SK-N-SH (cell line): ENCODE measurements around the gene PRR16. TPM values are rescaled to one million over a fixed set of nuclear protein-coding genes. Genes with fewer than 3 reads are reported as not detected.

Experiments used
- CTCF ChIA-PET: fragments of 300-600, 350-600 bp; formaldehyde crosslinking; extraction: SDS; loops from one replicate; lab custom pipeline; 2021; lab: Yijun Ruan, JAX
- POLR2A ChIA-PET: fragments of 350-600 bp; sonication (Branson Sonifier 250); formaldehyde crosslinking; extraction: SDS; loops from one replicate; lab custom pipeline; 2020; ENCODE audit warnings: antibody characterized with exemption, inconsistent platforms; lab: Yijun Ruan, JAX
- DNase-seq: peaks from one replicate; pipeline ENCODE4 v3.0.0; 2012
- H2AFZ ChIP-seq: fragments of 200-600 bp; sonication (generic); 2 replicates; pipeline ENCODE4 v1.8.1; 2016; ENCODE audit warnings: antibody characterized with exemption, mild to moderate bottlenecking, low read depth
- H3F3A ChIP-seq: fragments of 200-600 bp; sonication (generic); replicated peaks from 2 replicates; pipeline ENCODE3; 2016; ENCODE audit warnings: antibody characterized with exemption, mild to moderate bottlenecking; ENCODE audit not compliant: insufficient read depth
- H3K27ac ChIP-seq, 2 experiments: fragments of 200-500 bp in 1 of 2; fragments of 200-600 bp in 1 of 2; sonication (Bioruptor generic) in 1 of 2; sonication (generic), shearing (Covaris generic) in 1 of 2; 2 replicates each; pipeline versions ENCODE4 v1.5.1 to v1.6.1; 2014 to 2016; ENCODE audit warnings: low read depth in 2 of 2, inconsistent platforms in 1 of 2, low read length in 1 of 2, mild to moderate bottlenecking in 1 of 2, mixed read lengths in 1 of 2
- H3K27me3 ChIP-seq: fragments of 200-600 bp; sonication (generic), shearing (Covaris generic); 2 replicates; pipeline ENCODE4 v1.6.1; 2016; ENCODE audit warnings: mixed run types; ENCODE audit not compliant: insufficient read depth
- H3K36me3 ChIP-seq, 2 experiments: fragments of 200-500 bp in 1 of 2; fragments of 200-600 bp in 1 of 2; sonication (Bioruptor generic) in 1 of 2; sonication (generic) in 1 of 2; replicated peaks in 1 of 2; 2 replicates each; pipeline versions ENCODE3 to v1.5.1; 2014 to 2016; ENCODE audit warnings: low read length in 1 of 2, mild to moderate bottlenecking in 1 of 2; ENCODE audit not compliant: insufficient read depth in 2 of 2, control insufficient read depth in 1 of 2
- H3K4me1 ChIP-seq, 2 experiments: fragments of 200-500 bp in 1 of 2; fragments of 200-600 bp in 1 of 2; sonication (Bioruptor generic) in 1 of 2; sonication (generic), shearing (Covaris generic) in 1 of 2; 2 replicates each; pipeline versions ENCODE4 v1.5.1 to v1.6.1; 2014 to 2016; ENCODE audit warnings: low read depth in 1 of 2, low read length in 1 of 2, mixed run types in 1 of 2; ENCODE audit not compliant: insufficient read depth in 2 of 2, control insufficient read depth in 1 of 2
- H3K4me2 ChIP-seq: fragments of 200-600 bp; sonication (generic), shearing (Covaris generic); 2 replicates; pipeline ENCODE4 v1.6.1; 2017; ENCODE audit warnings: mixed run types
- H3K4me3 ChIP-seq, 2 experiments: fragments of 200-500 bp in 1 of 2; fragments of 200-600 bp in 1 of 2; sonication (Bioruptor generic) in 1 of 2; sonication (generic), shearing (Covaris generic) in 1 of 2; 2 replicates each; pipeline versions ENCODE4 v1.5.1 to v1.8.1; 2014 to 2016; ENCODE audit warnings: low read depth in 2 of 2, inconsistent platforms in 1 of 2, low read length in 1 of 2, mild to moderate bottlenecking in 1 of 2, mixed read lengths in 1 of 2, moderate library complexity in 1 of 2
- H3K79me2 ChIP-seq: fragments of 200-600 bp; sonication (generic); 2 replicates; pipeline ENCODE4 v1.8.1; 2017; ENCODE audit warnings: mild to moderate bottlenecking; ENCODE audit not compliant: insufficient read depth
- H3K9ac ChIP-seq: fragments of 200-600 bp; sonication (generic); 2 replicates; pipeline ENCODE4 v1.6.1; 2017; ENCODE audit warnings: mixed run types
- H3K9me2 ChIP-seq: fragments of 200-600 bp; sonication (generic); 2 replicates; pipeline ENCODE4 v1.6.1; 2017; ENCODE audit warnings: mixed run types
- H3K9me3 ChIP-seq: fragments of 200-600 bp; sonication (generic); 2 replicates; pipeline ENCODE4 v1.6.1; 2017; ENCODE audit warnings: mixed run types, mild to moderate bottlenecking, moderate library complexity
- H4K20me1 ChIP-seq: fragments of 200-600 bp; sonication (generic); 2 replicates; pipeline ENCODE4 v1.6.1; 2017; ENCODE audit warnings: mild to moderate bottlenecking, mixed run types; ENCODE audit not compliant: insufficient read depth
- CHD2 ChIP-seq: fragments of 150-350 bp; IDR thresholded peaks from 2 replicates; pipeline ENCODE4 v1.6.1; 2018; ENCODE audit warnings: low read length; ENCODE audit not compliant: partially characterized antibody
- ELF1 ChIP-seq: IDR thresholded peaks from 2 replicates; pipeline ENCODE4 v1.4.0; 2012
- EP300 ChIP-seq, 2 experiments: IDR thresholded peaks; 2 replicates each; pipeline versions ENCODE4 v1.4.0 to v1.6.1; 2012; ENCODE audit warnings: borderline replicate concordance in 1 of 2, low read depth in 1 of 2, low read length in 1 of 2
- JUND ChIP-seq: IDR thresholded peaks from 2 replicates; pipeline ENCODE4 v1.4.0; 2012
- MAX ChIP-seq: IDR thresholded peaks from 2 replicates; pipeline ENCODE4 v1.4.0; 2012; ENCODE audit warnings: low read depth
- NFIC ChIP-seq: IDR thresholded peaks from 2 replicates; pipeline ENCODE4 v1.4.0; 2012; ENCODE audit warnings: borderline replicate concordance
- NRF1 ChIP-seq: IDR thresholded peaks from 2 replicates; pipeline ENCODE4 v1.6.1; 2012; ENCODE audit warnings: low read depth, mild to moderate bottlenecking, low read length
- RCOR1 ChIP-seq: fragments of 150-350 bp; IDR thresholded peaks from 2 replicates; pipeline ENCODE4 v1.6.1; 2017; ENCODE audit warnings: antibody characterized with exemption, low read length
- RFX5 ChIP-seq: IDR thresholded peaks from 2 replicates; pipeline ENCODE4 v1.6.1; 2012; ENCODE audit warnings: mild to moderate bottlenecking, improper control_type of control experiment, low read length
- RXRA ChIP-seq: IDR thresholded peaks from 2 replicates; pipeline ENCODE4 v1.4.0; 2012; ENCODE audit warnings: low read depth, mild to moderate bottlenecking, borderline replicate concordance
- TAF1 ChIP-seq: IDR thresholded peaks from 2 replicates; pipeline ENCODE4 v1.6.1; 2012; ENCODE audit warnings: low read depth, mild to moderate bottlenecking, low read length, moderate library complexity, borderline replicate concordance
- TCF12 ChIP-seq: IDR thresholded peaks from 2 replicates; pipeline ENCODE4 v1.4.0; 2012
- USF1 ChIP-seq: IDR thresholded peaks from 2 replicates; pipeline ENCODE4 v1.4.0; 2012; ENCODE audit warnings: low read depth, borderline replicate concordance
- USF2 ChIP-seq: fragments of 150-350 bp; IDR thresholded peaks from 2 replicates; pipeline ENCODE4 v1.6.1; 2017; ENCODE audit warnings: antibody characterized with exemption, low read length, low read depth, borderline replicate concordance
- YY1 ChIP-seq: IDR thresholded peaks from 2 replicates; pipeline ENCODE4 v1.4.0; 2012; ENCODE audit warnings: low read depth, mild to moderate bottlenecking
- ZBTB33 ChIP-seq: IDR thresholded peaks from 2 replicates; pipeline ENCODE4 v1.4.0; 2012; ENCODE audit warnings: low read depth, borderline replicate concordance
- WGBS: methylation state at CpG from one replicate; pipeline ENCODE4 v1.1.6; 2017; ENCODE audit warnings: low lambda C conversion rate; 5-methylcytosine and 5-hydroxymethylcytosine counted together
- polyA plus RNA-seq, 3 experiments: library from polyadenylated mRNA; depleted of rRNA; stranded (reverse); fragments of >200 nt; gene quantifications; 2 replicates each; pipeline ENCODE4 v1.2.3, GENCODE V29; 2012
- TF ChIP-seq, protein P1 (sequence below): IDR thresholded peaks from 2 replicates; pipeline ENCODE4; 2012

PRR16 gene
- polyA plus RNA-seq, 1 of the 3 experiments (the other 2 are of a cell fraction) = 26.7 TPM

GRCh38 chr5:120717381-120717780 is 253.3 kb downstream of the PRR16 start:
- 76% methylated on average over 3 of the region's 3 CpGs for WGBS
- Histone ChIP-seq H3K36me3 (no peaks in the 10 kb centered on the region), H4K20me1 (no peaks in the 10 kb centered on the region), H3K9me3 (no peaks in the 10 kb centered on the region)
- POLR2A ChIA-PET = no interaction called here
- TF ChIP-seq ELF1 (no peak), YY1 (no peak), JUND (no peak), USF1 (no peak), RXRA (no peak), NRF1 (no peak), CHD2 (no peak), TAF1 (no peak), NFIC (no peak), RCOR1 (no peak), EP300 (IDR thresholded peaks at IDR 0.05; ENCODE audit: borderline replicate concordance in 1 of 2, low read depth in 1 of 2, low read length in 1 of 2) (no peak), ZBTB33 (no peak), TCF12 (no peak), USF2 (no peak), MAX (no peak), RFX5 (no peak)
- TF ChIP-seq, protein P1, sequence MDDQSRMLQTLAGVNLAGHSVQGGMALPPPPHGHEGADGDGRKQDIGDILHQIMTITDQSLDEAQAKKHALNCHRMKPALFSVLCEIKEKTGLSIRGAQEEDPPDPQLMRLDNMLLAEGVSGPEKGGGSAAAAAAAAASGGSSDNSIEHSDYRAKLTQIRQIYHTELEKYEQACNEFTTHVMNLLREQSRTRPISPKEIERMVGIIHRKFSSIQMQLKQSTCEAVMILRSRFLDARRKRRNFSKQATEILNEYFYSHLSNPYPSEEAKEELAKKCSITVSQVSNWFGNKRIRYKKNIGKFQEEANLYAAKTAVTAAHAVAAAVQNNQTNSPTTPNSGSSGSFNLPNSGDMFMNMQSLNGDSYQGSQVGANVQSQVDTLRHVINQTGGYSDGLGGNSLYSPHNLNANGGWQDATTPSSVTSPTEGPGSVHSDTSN = no peak
- TF ChIP-seq, all 33 proteins: peak for 0
- no peak for DNase-seq
- H2AFZ ChIP-seq = no peak overlapping the region
- no peaks in the 10 kb centered on the region for H3K9me2 ChIP-seq
- no peaks in the 10 kb centered on the region for H3K79me2 ChIP-seq
- H3K4me3 ChIP-seq = no peak overlapping the region
- no peaks in the 10 kb centered on the region for H3F3A ChIP-seq
- no peaks in the 10 kb centered on the region for H3K4me1 ChIP-seq
- no peak overlapping the region for H3K4me2 ChIP-seq
- H3K9ac ChIP-seq = no peak overlapping the region
- CTCF ChIA-PET = interaction anchor here (0.6 kb wide), 1 partner anchor 18 kb away, joined by 3 read pairs; no protein-coding TSS in a partner anchor
- H3K27me3 ChIP-seq = no peaks in the 10 kb centered on the region
- H3K27ac ChIP-seq = no peak overlapping the region
